GM23338 (cell line): Measurements from ENCODE around the gene MROH2B. TPM values are rescaled to one million over a fixed set of nuclear protein-coding genes. Genes with fewer than 3 reads are reported as not detected.

Experiments used
- ATAC-seq: fragments of 200-7000 bp; cut with Tn5 transposase; 3 replicates; pipeline ENCODE4 v1.9.1; 2020
- DNase-seq: peaks from one replicate; pipeline ENCODE4 v3.0.0-alpha.2; 2015; ENCODE audit warnings: low spot score
- H2AFZ ChIP-seq: fragments of 200-600 bp; sonication (generic); 2 replicates; pipeline ENCODE4 v1.8.0; 2016; ENCODE audit warnings: antibody characterized with exemption, mild to moderate bottlenecking, moderate library complexity
- H3F3A ChIP-seq: fragments of 200-600 bp; sonication (generic); replicated peaks from 2 replicates; pipeline ENCODE4 v1.8.0; 2017; ENCODE audit warnings: antibody characterized with exemption, mixed run types, low read depth
- H3K27ac ChIP-seq: fragments of 200-600 bp; sonication (generic); 2 replicates; pipeline ENCODE4 v1.6.1; 2016; ENCODE audit warnings: low read depth
- H3K27me3 ChIP-seq: fragments of 200-600 bp; sonication (generic); 2 replicates; pipeline ENCODE4 v1.8.0; 2016; ENCODE audit warnings: mild to moderate bottlenecking, mixed run types, moderate library complexity; ENCODE audit not compliant: insufficient read depth
- H3K36me3 ChIP-seq: fragments of 200-600 bp; sonication (generic); 2 replicates; pipeline ENCODE4 v1.8.0; 2016; ENCODE audit warnings: mild to moderate bottlenecking; ENCODE audit not compliant: insufficient read depth
- H3K4me1 ChIP-seq: fragments of 200-600 bp; sonication (generic); 2 replicates; pipeline ENCODE4 v1.8.0; 2016; ENCODE audit warnings: mild to moderate bottlenecking, moderate library complexity; ENCODE audit not compliant: insufficient read depth
- H3K4me2 ChIP-seq: fragments of 200-600 bp; sonication (generic); 2 replicates; pipeline ENCODE4 v1.7.1; 2017; ENCODE audit warnings: mixed run types
- H3K4me3 ChIP-seq: fragments of 200-600 bp; sonication (generic); 2 replicates; pipeline ENCODE4 v1.6.1; 2016; ENCODE audit warnings: mixed run types
- H3K79me2 ChIP-seq: fragments of 200-600 bp; sonication (generic); replicated peaks from 2 replicates; pipeline ENCODE4 v1.8.0; 2017; ENCODE audit warnings: mild to moderate bottlenecking; ENCODE audit not compliant: insufficient read depth
- H3K9me2 ChIP-seq: fragments of 200-600 bp; sonication (generic); 2 replicates; pipeline ENCODE4 v1.8.0; 2017; ENCODE audit not compliant: insufficient read depth
- H4K20me1 ChIP-seq: fragments of 200-600 bp; sonication (generic); replicated peaks from 2 replicates; pipeline ENCODE4 v1.8.0; 2017; ENCODE audit warnings: mild to moderate bottlenecking; ENCODE audit not compliant: insufficient read depth
- H3K27ac Mint-ChIP-seq: 2 replicates; pipeline ENCODE4 v1.8.0; 2020; ENCODE audit warnings: inconsistent platforms, mild to moderate bottlenecking, moderate library complexity, mixed read lengths
- H3K27me3 Mint-ChIP-seq: 3 replicates; pipeline ENCODE4 v1.8.0; 2022; ENCODE audit warnings: low read depth, mild to moderate bottlenecking, moderate library complexity, mixed read lengths, inconsistent platforms; ENCODE audit not compliant: insufficient read depth, poor library complexity
- H3K36me3 Mint-ChIP-seq: 3 replicates; pipeline ENCODE4 v1.8.0; 2021; ENCODE audit warnings: low read depth, mild to moderate bottlenecking, inconsistent platforms, moderate library complexity, mixed read lengths
- H3K4me1 Mint-ChIP-seq: 3 replicates; pipeline ENCODE4 v1.8.0; 2020; ENCODE audit warnings: mild to moderate bottlenecking, inconsistent platforms, mixed read lengths
- H3K4me3 Mint-ChIP-seq: 3 replicates; pipeline ENCODE4 v1.8.0; 2021; ENCODE audit warnings: moderate library complexity, mild to moderate bottlenecking, inconsistent platforms, mixed read lengths
- H3K9me3 Mint-ChIP-seq: 3 replicates; pipeline ENCODE4 v1.8.0; 2020; ENCODE audit warnings: moderate library complexity, mild to moderate bottlenecking, inconsistent platforms, mixed read lengths
- CREB1 ChIP-seq: fragments of 250-450 bp; sonication (Bioruptor Pico); IDR thresholded peaks from 2 replicates; pipeline ENCODE4 v1.5.0; 2020; ENCODE audit warnings: low read depth, mild to moderate bottlenecking, moderate library complexity
- EZH2 ChIP-seq: fragments of 200-600 bp; sonication (generic); IDR thresholded peaks from one replicate; pipeline ENCODE4 v1.8.0; 2017; ENCODE audit warnings: antibody characterized with exemption, mild to moderate bottlenecking, low read depth; ENCODE audit not compliant: unreplicated experiment
- EZH2phosphoT487 ChIP-seq: fragments of 200-600 bp; sonication (generic); IDR thresholded peaks from one replicate; pipeline ENCODE4 v1.8.1; 2018; ENCODE audit warnings: antibody characterized with exemption; ENCODE audit not compliant: unreplicated experiment
- JUNB ChIP-seq: IDR thresholded peaks from one replicate; pipeline ENCODE4 v1.6.1; 2016; ENCODE audit warnings: antibody characterized with exemption; ENCODE audit not compliant: unreplicated experiment
- NANOG ChIP-seq: IDR thresholded peaks from 2 replicates; pipeline ENCODE4 v1.6.1; 2016; ENCODE audit warnings: antibody characterized with exemption, borderline replicate concordance
- POLR2AphosphoS5 ChIP-seq: IDR thresholded peaks from 2 replicates; pipeline ENCODE4 v1.6.1; 2016; ENCODE audit warnings: antibody characterized with exemption, low read depth
- STAT1 ChIP-seq: IDR thresholded peaks from one replicate; pipeline ENCODE4 v1.6.1; 2016; ENCODE audit warnings: antibody characterized with exemption; ENCODE audit not compliant: unreplicated experiment
- ZNF114 ChIP-seq: fragments of 250-450 bp; sonication (Bioruptor Pico); IDR thresholded peaks from 2 replicates; pipeline ENCODE4 v1.5.0; 2020; ENCODE audit warnings: mild to moderate bottlenecking, moderate library complexity
- ZNF331 ChIP-seq: fragments of 250-450 bp; sonication (Bioruptor Pico); IDR thresholded peaks from 2 replicates; pipeline ENCODE4 v1.5.0; 2020; ENCODE audit warnings: low read depth, mild to moderate bottlenecking, moderate library complexity
- polyA plus RNA-seq: library from polyadenylated mRNA; unstranded; fragments of >200 nt; fragmentation: Nextera tagmentation; extraction: Ambion mirVana; gene quantifications from 2 replicates; pipeline ENCODE4 v1.2.1, GENCODE V29; 2016
- total RNA-seq: library from RNA; depleted of rRNA; stranded (reverse); fragments of >200 nt; shearing (Covaris generic); gene quantifications from 2 replicates; pipeline ENCODE4 v1.2.3, GENCODE V29; 2014
- TF ChIP-seq, protein P1 (sequence below): fragments of 250-450 bp; sonication (Bioruptor Pico); IDR thresholded peaks from 2 replicates; pipeline ENCODE4 v1.5.0; 2020; ENCODE audit warnings: mild to moderate bottlenecking, moderate library complexity
- TF ChIP-seq, protein P2 (sequence below), 2 experiments: fragments of 200-600 bp in 1 of 2; sonication (generic) in 1 of 2; conservative IDR thresholded peaks; 2 replicates each; pipeline versions ENCODE4 v1.5.1 to v1.6.1; 2016 to 2017; ENCODE audit warnings: antibody characterized with exemption in 2 of 2, low read depth in 2 of 2, mild to moderate bottlenecking in 2 of 2, moderate library complexity in 1 of 2

MROH2B gene
- total and polyA plus RNA-seq, 2 experiments from 2014 or later: not detected

DNA sequence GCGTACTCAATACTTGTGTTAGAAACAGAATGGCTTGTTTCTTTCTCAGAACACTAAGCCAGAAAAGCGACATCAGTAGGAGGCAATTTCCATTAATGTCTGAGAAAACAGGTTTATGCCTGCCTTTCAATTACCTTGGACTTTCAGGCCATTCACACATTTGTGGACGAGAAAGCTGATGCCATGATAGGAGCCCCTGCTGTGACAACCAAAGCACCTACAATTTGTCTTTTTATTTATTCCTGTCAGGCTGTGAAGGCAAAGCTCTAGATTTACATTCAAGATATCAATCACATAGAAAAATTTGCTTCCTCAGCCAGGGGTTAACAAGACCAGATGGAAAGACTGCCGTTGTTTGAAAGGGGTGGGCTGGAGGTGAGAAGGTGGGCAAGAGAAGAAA, 85.6 kb downstream of the MROH2B start:
- ATAC-seq (no peak), DNase-seq (no peak)
- Histone ChIP-seq H3K4me2 (no peak overlapping the region), H3K36me3 (no peaks in the 10 kb centered on the region), H3K9me2 (no peaks in the 10 kb centered on the region), H3K79me2 (no peaks in the 10 kb centered on the region), H3K27me3 (no peaks in the 10 kb centered on the region), H4K20me1 (no peaks in the 10 kb centered on the region), H3K4me1 (no peaks in the 10 kb centered on the region), H2AFZ (no peak overlapping the region), H3K27ac (no peak overlapping the region), H3K4me3 (no peak overlapping the region), H3F3A (no peaks in the 10 kb centered on the region)
- TF ChIP-seq EZH2phosphoT487 (no peak), NANOG (no peak), STAT1 (no peak), ZNF331 (CRISPR knock-in tag) (no peak), EZH2 (no peak), POLR2AphosphoS5 (no peak), CREB1 (CRISPR knock-in tag) (no peak)
- Mint-ChIP-seq H3K27ac (no peak overlapping the region), H3K4me1 (no peaks in the 10 kb centered on the region), H3K4me3 (no peak overlapping the region), H3K9me3 (no peaks in the 10 kb centered on the region), H3K27me3 (peaks cover 3% of the 10 kb centered on the region), H3K36me3 (no peaks in the 10 kb centered on the region)

DNA sequence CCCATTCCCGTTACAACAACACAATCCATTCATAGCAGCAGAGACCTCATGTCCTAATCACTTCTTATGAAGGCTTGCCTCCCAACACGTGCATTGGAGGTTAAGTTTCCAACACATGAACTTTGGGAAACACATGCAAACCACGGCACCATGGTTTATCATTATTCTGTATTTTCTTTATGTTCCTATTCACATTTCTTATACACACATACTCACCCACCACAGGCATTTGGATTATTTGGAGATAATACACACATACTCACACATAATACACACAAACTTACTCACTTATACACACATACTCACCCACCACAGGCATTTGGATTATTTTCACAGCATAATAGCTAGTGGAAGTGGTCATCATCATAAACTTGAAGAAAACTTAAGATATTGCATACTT, 86.3 kb downstream of the MROH2B start:
- ATAC-seq (no peak), DNase-seq (no peak)
- Histone ChIP-seq H3K9me2 (no peaks in the 10 kb centered on the region), H3K4me1 (no peaks in the 10 kb centered on the region), H2AFZ (no peak overlapping the region), H3K36me3 (no peaks in the 10 kb centered on the region), H3F3A (no peaks in the 10 kb centered on the region), H3K79me2 (no peaks in the 10 kb centered on the region), H3K4me2 (no peak overlapping the region), H3K27me3 (no peaks in the 10 kb centered on the region), H3K27ac (no peak overlapping the region), H3K4me3 (no peak overlapping the region), H4K20me1 (no peaks in the 10 kb centered on the region)
- Mint-ChIP-seq H3K27me3 (peaks cover 3% of the 10 kb centered on the region), H3K4me1 (no peaks in the 10 kb centered on the region), H3K36me3 (no peaks in the 10 kb centered on the region), H3K9me3 (no peaks in the 10 kb centered on the region), H3K4me3 (no peak overlapping the region), H3K27ac (no peak overlapping the region)
- TF ChIP-seq NANOG (no peak), JUNB (no peak), EZH2 (no peak), ZNF114 (no peak), STAT1 (no peak), ZNF331 (CRISPR knock-in tag) (no peak)
- TF ChIP-seq, protein P1, sequence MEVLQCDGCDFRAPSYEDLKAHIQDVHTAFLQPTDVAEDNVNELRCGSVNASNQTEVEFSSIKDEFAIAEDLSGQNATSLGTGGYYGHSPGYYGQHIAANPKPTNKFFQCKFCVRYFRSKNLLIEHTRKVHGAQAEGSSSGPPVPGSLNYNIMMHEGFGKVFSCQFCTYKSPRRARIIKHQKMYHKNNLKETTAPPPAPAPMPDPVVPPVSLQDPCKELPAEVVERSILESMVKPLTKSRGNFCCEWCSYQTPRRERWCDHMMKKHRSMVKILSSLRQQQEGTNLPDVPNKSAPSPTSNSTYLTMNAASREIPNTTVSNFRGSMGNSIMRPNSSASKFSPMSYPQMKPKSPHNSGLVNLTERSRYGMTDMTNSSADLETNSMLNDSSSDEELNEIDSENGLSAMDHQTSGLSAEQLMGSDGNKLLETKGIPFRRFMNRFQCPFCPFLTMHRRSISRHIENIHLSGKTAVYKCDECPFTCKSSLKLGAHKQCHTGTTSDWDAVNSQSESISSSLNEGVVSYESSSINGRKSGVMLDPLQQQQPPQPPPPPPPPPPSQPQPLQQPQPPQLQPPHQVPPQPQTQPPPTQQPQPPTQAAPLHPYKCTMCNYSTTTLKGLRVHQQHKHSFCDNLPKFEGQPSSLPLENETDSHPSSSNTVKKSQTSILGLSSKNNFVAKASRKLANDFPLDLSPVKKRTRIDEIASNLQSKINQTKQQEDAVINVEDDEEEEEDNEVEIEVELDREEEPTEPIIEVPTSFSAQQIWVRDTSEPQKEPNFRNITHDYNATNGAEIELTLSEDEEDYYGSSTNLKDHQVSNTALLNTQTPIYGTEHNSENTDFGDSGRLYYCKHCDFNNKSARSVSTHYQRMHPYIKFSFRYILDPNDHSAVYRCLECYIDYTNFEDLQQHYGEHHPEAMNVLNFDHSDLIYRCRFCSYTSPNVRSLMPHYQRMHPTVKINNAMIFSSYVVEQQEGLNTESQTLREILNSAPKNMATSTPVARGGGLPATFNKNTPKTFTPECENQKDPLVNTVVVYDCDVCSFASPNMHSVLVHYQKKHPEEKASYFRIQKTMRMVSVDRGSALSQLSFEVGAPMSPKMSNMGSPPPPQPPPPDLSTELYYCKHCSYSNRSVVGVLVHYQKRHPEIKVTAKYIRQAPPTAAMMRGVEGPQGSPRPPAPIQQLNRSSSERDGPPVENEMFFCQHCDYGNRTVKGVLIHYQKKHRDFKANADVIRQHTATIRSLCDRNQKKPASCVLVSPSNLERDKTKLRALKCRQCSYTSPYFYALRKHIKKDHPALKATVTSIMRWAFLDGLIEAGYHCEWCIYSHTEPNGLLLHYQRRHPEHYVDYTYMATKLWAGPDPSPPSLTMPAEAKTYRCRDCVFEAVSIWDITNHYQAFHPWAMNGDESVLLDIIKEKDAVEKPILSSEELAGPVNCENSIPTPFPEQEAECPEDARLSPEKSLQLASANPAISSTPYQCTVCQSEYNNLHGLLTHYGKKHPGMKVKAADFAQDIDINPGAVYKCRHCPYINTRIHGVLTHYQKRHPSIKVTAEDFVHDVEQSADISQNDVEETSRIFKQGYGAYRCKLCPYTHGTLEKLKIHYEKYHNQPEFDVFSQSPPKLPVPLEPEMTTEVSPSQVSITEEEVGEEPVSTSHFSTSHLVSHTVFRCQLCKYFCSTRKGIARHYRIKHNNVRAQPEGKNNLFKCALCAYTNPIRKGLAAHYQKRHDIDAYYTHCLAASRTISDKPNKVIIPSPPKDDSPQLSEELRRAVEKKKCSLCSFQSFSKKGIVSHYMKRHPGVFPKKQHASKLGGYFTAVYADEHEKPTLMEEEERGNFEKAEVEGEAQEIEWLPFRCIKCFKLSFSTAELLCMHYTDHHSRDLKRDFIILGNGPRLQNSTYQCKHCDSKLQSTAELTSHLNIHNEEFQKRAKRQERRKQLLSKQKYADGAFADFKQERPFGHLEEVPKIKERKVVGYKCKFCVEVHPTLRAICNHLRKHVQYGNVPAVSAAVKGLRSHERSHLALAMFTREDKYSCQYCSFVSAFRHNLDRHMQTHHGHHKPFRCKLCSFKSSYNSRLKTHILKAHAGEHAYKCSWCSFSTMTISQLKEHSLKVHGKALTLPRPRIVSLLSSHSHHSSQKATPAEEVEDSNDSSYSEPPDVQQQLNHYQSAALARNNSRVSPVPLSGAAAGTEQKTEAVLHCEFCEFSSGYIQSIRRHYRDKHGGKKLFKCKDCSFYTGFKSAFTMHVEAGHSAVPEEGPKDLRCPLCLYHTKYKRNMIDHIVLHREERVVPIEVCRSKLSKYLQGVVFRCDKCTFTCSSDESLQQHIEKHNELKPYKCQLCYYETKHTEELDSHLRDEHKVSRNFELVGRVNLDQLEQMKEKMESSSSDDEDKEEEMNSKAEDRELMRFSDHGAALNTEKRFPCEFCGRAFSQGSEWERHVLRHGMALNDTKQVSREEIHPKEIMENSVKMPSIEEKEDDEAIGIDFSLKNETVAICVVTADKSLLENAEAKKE (CRISPR knock-in tag): no peak
- TF ChIP-seq, protein P2, sequence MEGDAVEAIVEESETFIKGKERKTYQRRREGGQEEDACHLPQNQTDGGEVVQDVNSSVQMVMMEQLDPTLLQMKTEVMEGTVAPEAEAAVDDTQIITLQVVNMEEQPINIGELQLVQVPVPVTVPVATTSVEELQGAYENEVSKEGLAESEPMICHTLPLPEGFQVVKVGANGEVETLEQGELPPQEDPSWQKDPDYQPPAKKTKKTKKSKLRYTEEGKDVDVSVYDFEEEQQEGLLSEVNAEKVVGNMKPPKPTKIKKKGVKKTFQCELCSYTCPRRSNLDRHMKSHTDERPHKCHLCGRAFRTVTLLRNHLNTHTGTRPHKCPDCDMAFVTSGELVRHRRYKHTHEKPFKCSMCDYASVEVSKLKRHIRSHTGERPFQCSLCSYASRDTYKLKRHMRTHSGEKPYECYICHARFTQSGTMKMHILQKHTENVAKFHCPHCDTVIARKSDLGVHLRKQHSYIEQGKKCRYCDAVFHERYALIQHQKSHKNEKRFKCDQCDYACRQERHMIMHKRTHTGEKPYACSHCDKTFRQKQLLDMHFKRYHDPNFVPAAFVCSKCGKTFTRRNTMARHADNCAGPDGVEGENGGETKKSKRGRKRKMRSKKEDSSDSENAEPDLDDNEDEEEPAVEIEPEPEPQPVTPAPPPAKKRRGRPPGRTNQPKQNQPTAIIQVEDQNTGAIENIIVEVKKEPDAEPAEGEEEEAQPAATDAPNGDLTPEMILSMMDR (conservative IDR thresholded peaks at IDR 0.05; ENCODE audit: low read depth in 2 of 2): no peak
